Thoracic aorta (tissue), 2 donors: ENCODE results near the gene FOXP1. TPM values are rescaled to one million over a fixed set of nuclear protein-coding genes. Genes with fewer than 3 reads are reported as not detected.

ENCODE experiments used
- ATAC-seq: fragments of 150-250 bp; one replicate; pipeline ENCODE4 v1.8.0; 2017; ENCODE audit warnings: low read depth; ENCODE audit not compliant: insufficient number of reproducible peaks, low FRiP score
- DNase-seq: peaks from one replicate; pipeline ENCODE4 v3.0.0-alpha.2; 2020; ENCODE audit warnings: low spot score
- H3K27ac ChIP-seq, 2 donors: fragments of 200-600 bp; sonication (generic); 1 replicate in 1 of 2; 2 replicates in 1 of 2; pipeline ENCODE4 v1.5.1; 2016; ENCODE audit warnings: mild to moderate bottlenecking in 2 of 2, moderate library complexity in 2 of 2
- H3K27me3 ChIP-seq: fragments of 200-600 bp; sonication (generic); replicated peaks from 2 replicates; pipeline ENCODE4 v1.6.0; 2016; ENCODE audit warnings: mild to moderate bottlenecking; ENCODE audit not compliant: insufficient read depth
- H3K36me3 ChIP-seq: fragments of 200-600 bp; sonication (generic); one replicate; pipeline ENCODE4 v1.5.1; 2016
- H3K4me1 ChIP-seq, 2 donors: fragments of 200-600 bp; sonication (generic); 1 replicate in 1 of 2; 2 replicates in 1 of 2; pipeline versions ENCODE4 v1.5.1 to v1.6.0; 2016; ENCODE audit warnings: low read depth in 2 of 2, mild to moderate bottlenecking in 1 of 2; ENCODE audit not compliant: control insufficient read depth in 1 of 2
- H3K4me3 ChIP-seq: fragments of 200-600 bp; sonication (generic); 2 replicates; pipeline ENCODE4 v1.5.1; 2016; ENCODE audit warnings: mild to moderate bottlenecking
- H3K9me3 ChIP-seq: fragments of 200-600 bp; sonication (generic); 2 replicates; pipeline ENCODE4 v1.5.1; 2016
- total RNA-seq, 2 donors: library from RNA; depleted of rRNA; stranded (reverse); fragments of >200 nt; gene quantifications; one replicate each; pipeline versions ENCODE4 v1.1.0 to v1.2.3, GENCODE V29; 2016
- TF ChIP-seq, protein P1 (sequence below): fragments of 200-600 bp; sonication (generic); IDR thresholded peaks from one replicate; pipeline ENCODE4 v1.5.1; 2019; ENCODE audit warnings: antibody characterized with exemption

Gene FOXP1
- total RNA-seq, 2 donors from 2014 or later: 176 to 255 TPM

DNA sequence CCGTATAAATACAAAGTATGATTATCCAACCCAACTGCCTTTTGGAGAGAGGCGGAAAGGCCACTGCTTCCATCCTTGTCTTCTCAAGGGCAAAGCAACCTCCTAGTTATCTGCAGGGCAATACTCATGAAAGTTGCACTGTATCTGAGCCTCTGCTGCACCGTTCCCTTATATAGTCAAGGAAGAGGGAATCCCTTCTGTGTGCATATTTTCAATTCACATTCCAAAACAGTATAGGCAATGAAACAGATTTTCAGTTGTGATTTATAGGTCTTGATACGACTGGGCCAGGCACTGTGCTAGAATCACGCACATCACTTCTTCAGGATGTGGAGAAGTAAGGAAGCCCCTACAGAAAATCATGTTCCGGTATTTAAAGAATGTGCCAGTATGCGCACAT lies 455.7 kb downstream of the FOXP1 start:
- no peak for DNase-seq
- Histone ChIP-seq H3K27ac (peak overlapping the region; percentile 92 to 93), H3K9me3 (no peaks in the 10 kb centered on the region), H3K4me1 (peaks cover 38 to 55% of the 10 kb centered on the region in 2 donors), H3K27me3 (no peaks in the 10 kb centered on the region), H3K4me3 (peak overlapping the region; percentile 79), H3K36me3 (no peaks in the 10 kb centered on the region)
- TF ChIP-seq, protein P1, sequence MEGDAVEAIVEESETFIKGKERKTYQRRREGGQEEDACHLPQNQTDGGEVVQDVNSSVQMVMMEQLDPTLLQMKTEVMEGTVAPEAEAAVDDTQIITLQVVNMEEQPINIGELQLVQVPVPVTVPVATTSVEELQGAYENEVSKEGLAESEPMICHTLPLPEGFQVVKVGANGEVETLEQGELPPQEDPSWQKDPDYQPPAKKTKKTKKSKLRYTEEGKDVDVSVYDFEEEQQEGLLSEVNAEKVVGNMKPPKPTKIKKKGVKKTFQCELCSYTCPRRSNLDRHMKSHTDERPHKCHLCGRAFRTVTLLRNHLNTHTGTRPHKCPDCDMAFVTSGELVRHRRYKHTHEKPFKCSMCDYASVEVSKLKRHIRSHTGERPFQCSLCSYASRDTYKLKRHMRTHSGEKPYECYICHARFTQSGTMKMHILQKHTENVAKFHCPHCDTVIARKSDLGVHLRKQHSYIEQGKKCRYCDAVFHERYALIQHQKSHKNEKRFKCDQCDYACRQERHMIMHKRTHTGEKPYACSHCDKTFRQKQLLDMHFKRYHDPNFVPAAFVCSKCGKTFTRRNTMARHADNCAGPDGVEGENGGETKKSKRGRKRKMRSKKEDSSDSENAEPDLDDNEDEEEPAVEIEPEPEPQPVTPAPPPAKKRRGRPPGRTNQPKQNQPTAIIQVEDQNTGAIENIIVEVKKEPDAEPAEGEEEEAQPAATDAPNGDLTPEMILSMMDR: no peak
- no peak for ATAC-seq

DNA sequence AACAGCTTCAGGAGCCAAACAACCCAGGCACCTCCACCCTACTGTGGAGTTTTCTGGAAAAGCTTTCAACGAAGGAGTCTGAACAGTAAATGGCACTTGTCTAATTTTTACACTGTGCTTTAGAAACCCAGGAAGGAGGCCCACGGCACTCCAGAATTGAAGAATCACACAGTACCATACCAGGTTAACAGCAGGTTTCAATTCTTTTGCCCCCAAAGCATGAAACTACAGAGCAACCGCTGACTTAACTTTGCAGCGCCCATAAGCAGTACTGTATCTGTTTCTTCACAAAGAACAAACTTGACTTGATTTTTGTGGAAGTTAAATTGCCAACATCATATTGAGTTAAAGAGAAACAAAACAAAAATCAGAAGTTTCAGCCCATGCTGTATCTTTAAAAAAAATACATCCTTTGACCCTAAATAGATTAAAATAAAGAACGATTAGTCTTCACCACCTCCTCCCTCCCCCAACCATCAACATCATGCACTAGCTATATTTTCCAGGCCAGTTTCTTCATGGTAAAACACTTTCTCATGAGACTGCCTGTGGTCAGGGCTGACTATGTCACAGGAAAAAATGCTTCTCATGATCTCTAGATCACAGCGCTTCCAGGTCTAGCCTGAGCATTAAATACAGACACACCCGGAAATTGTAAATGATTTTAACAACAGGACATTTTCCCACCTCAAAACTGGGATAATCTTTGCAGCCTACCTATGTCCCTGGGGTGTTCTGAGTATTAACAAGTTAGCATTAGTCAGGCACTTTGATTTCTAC lies 456.3 kb downstream of the FOXP1 start:
- H3K4me1 ChIP-seq: peaks cover 35 to 53% of the 10 kb centered on the region in 2 donors
- H3K27me3 ChIP-seq: no peaks in the 10 kb centered on the region
- H3K27ac ChIP-seq: peak overlapping the region; percentile 92 to 93
- peak overlapping the region; percentile 79 for H3K4me3 ChIP-seq
- no peak for DNase-seq
- no peaks in the 10 kb centered on the region for H3K9me3 ChIP-seq
- ATAC-seq: no peak
- H3K36me3 ChIP-seq: no peaks in the 10 kb centered on the region
- TF ChIP-seq, protein P1: no peak

DNA sequence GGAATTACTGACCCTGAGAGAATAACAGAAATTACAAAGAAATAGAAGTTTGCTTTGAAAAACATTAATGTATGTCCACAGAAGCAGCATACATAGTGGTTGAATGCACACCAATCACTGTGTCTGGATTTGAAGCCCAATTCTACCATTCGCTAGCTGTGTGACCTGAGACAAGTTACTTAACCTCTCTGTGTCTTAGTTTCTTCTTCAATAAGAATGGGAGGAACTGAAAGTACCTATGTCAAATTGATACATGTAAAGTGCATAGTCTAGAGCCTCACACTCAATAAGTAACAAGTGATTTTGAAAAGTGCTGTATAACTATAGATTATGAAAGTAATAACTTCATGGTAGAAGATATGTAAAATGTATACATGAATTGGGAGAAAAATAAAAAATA lies 457.8 kb downstream of the FOXP1 start:
- DNase-seq (no peak), ATAC-seq (no peak)
- H3K4me1 ChIP-seq: peaks cover 33 to 58% of the 10 kb centered on the region in 2 donors
- H3K9me3 ChIP-seq: no peaks in the 10 kb centered on the region
- no peak overlapping the region for H3K4me3 ChIP-seq
- no peaks in the 10 kb centered on the region for H3K27me3 ChIP-seq
- TF ChIP-seq, protein P1: no peak
- H3K27ac ChIP-seq: peak overlapping the region; percentile 92 to 93
- no peaks in the 10 kb centered on the region for H3K36me3 ChIP-seq

DNA sequence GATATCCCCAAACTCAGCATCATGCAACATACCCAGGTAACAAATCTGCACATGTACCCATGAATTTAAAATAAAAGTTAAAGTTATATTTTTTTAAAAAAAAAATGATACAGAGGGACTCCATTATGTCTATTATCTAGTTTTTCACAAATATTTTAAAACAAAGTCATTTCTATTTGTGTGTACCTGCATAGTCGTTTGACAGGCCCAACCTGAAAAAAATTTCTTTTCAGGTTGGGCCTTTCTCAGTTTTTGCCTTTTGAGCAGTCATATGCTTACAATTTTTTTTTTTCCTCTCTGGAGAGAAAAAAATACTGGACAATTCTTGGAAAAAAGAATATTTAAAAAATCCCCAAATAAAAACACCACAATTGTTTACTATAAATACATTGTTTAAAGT lies 459.5 kb downstream of the FOXP1 start:
- peak overlapping the region in 1 of 2 donors; percentile 19 for H3K27ac ChIP-seq
- no peaks in the 10 kb centered on the region for H3K36me3 ChIP-seq
- DNase-seq (no peak), ATAC-seq (no peak)
- H3K4me3 ChIP-seq: no peak overlapping the region
- H3K4me1 ChIP-seq: peaks cover 40 to 74% of the 10 kb centered on the region in 2 donors
- no peaks in the 10 kb centered on the region for H3K9me3 ChIP-seq
- no peaks in the 10 kb centered on the region for H3K27me3 ChIP-seq
- TF ChIP-seq, protein P1: no peak

DNA sequence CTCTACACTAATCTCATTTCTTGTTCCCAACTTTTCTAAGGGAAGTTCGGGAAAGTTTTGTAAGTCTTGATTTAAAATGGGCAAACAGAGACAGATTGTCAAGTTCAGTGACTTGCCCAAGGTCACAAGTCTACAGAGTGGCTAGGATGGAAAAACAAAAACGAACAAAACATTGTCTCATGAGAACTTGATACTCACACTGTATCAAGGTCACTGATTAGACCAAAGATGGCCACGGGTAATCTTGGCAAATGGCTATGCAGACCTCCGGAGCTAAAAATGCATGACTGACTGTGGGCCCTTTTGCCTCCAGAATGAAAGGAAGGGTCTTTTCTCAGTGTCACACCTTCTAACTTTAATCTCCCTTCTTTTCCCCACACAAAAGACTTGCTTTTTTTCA lies 460.9 kb downstream of the FOXP1 start:
- no peak for ATAC-seq
- H3K4me1 ChIP-seq: peaks cover 41 to 89% of the 10 kb centered on the region in 2 donors
- no peak overlapping the region for H3K4me3 ChIP-seq
- H3K27me3 ChIP-seq: no peaks in the 10 kb centered on the region
- H3K36me3 ChIP-seq: no peaks in the 10 kb centered on the region
- TF ChIP-seq, protein P1: no peak
- peak overlapping the region in 1 of 2 donors; percentile 35 for H3K27ac ChIP-seq
- DNase-seq: no peak
- no peaks in the 10 kb centered on the region for H3K9me3 ChIP-seq
